Left ventricle myocardium inferior (tissue), 1 donor: ENCODE results near the gene HS3ST6. TPM values are rescaled to one million over a fixed set of nuclear protein-coding genes. Genes with fewer than 3 reads are reported as not detected.

Experiments
- DNase-seq: peaks from one replicate; pipeline ENCODE4 v3.0.0-alpha.2; 2020
- H3K27ac ChIP-seq: fragments of 200-600 bp; replicated peaks from 2 replicates; pipeline ENCODE4 v1.8.0; 2021
- H3K27me3 ChIP-seq: fragments of 200-600 bp; 2 replicates; pipeline ENCODE4 v1.8.0; 2021; ENCODE audit warnings: low read depth
- H3K36me3 ChIP-seq: fragments of 200-600 bp; 2 replicates; pipeline ENCODE4 v1.8.0; 2021
- H3K4me1 ChIP-seq: fragments of 200-600 bp; 2 replicates; pipeline ENCODE4 v1.8.0; 2021
- H3K4me3 ChIP-seq: fragments of 200-600 bp; 2 replicates; pipeline ENCODE4 v1.8.0; 2021; ENCODE audit warnings: mild to moderate bottlenecking, moderate library complexity
- H3K9me3 ChIP-seq: fragments of 200-600 bp; replicated peaks from 2 replicates; pipeline ENCODE4 v1.8.0; 2021
- CTCF ChIP-seq: fragments of 200-600 bp; IDR thresholded peaks from 2 replicates; pipeline ENCODE4 v1.8.0; 2021; ENCODE audit warnings: antibody characterized with exemption, mild to moderate bottlenecking, borderline replicate concordance
- intact Hi-C: fragments of 100-400 bp; cut with micrococcal nuclease; formaldehyde crosslinking; loops from one replicate; pipeline ENCODE4 v1.11.0; 2022
- total RNA-seq: library from RNA; stranded (reverse); fragmentation: NEBNext Ultra II Directional; extraction: Animal tissue kit (Norgen Biotek cat#: 25700); gene quantifications from one replicate; pipeline ENCODE4 v1.2.1, GENCODE V29; 2021
- donor health status: DM: no; HTN: yes; CAD: no; lungs with severe emphysema.

HS3ST6 gene
- total RNA-seq, 1 donor from 2014 or later: not detected

- no peak for TF ChIP-seq CTCF
- no peaks in the 10 kb centered on the region for H3K4me1 ChIP-seq
- no peak for DNase-seq
- no peak overlapping the region for H3K4me3 ChIP-seq
- no peaks in the 10 kb centered on the region for H3K36me3 ChIP-seq
- H3K9me3 ChIP-seq: no peaks in the 10 kb centered on the region
- intact Hi-C loops: no loop called here
- peaks cover 94% of the 10 kb centered on the region for H3K27me3 ChIP-seq
- no peak overlapping the region for H3K27ac ChIP-seq
Observed at GRCh38 chr16:1906846-1907165, 11.4 kb downstream of the HS3ST6 start.

- no peak overlapping the region for H3K4me3 ChIP-seq
- no peaks in the 10 kb centered on the region for H3K4me1 ChIP-seq
- no peak for TF ChIP-seq CTCF
- no peaks in the 10 kb centered on the region for H3K9me3 ChIP-seq
- intact Hi-C loops: no loop called here
- H3K27me3 ChIP-seq: peaks cover 92% of the 10 kb centered on the region
- H3K27ac ChIP-seq: no peak overlapping the region
- no peaks in the 10 kb centered on the region for H3K36me3 ChIP-seq
- DNase-seq: no peak
Observed at GRCh38 chr16:1906055-1906845, 12.0 kb downstream of the HS3ST6 start.

- H3K27ac ChIP-seq: no peak overlapping the region
Observed at GRCh38 chr16:1903845-1904840, 14.1 kb downstream of the HS3ST6 start.

DNA sequence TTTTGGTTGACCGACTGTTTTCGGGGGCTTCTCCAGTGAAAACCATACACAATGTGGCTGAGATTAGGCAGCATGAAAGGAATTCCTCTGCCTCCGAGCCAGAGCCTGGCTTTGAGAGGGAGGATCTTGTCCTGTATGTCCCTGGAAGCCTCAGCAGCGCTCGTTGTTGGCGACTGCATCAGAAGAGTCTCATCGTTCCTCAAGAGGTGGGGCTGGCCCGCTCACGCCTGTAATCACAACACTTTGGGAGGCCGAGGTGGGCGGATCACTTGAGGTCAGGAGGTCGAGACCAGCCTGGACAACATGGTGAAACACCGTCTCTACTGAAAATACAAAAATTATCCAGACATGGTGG lies 15.0 kb downstream of the HS3ST6 start:
- Histone ChIP-seq H3K27me3 (peaks cover 91% of the 10 kb centered on the region), H3K36me3 (no peaks in the 10 kb centered on the region), H3K4me3 (no peak overlapping the region), H3K9me3 (no peaks in the 10 kb centered on the region), H3K27ac (no peak overlapping the region), H3K4me1 (no peaks in the 10 kb centered on the region)
- TF ChIP-seq CTCF: no peak
- DNase-seq: no peak
- intact Hi-C loops: no loop called here

More at GRCh38 chr16:1903845-1904840, 14.1 kb downstream of the HS3ST6 start:
- TF ChIP-seq CTCF: no peak
- no peaks in the 10 kb centered on the region for H3K4me1 ChIP-seq
- DNase-seq: no peak
- intact Hi-C loops: no loop called here
- no peaks in the 10 kb centered on the region for H3K9me3 ChIP-seq
- H3K4me3 ChIP-seq: no peak overlapping the region
- H3K36me3 ChIP-seq: no peaks in the 10 kb centered on the region
- H3K27me3 ChIP-seq: peaks cover 97% of the 10 kb centered on the region

GRCh38 chr16:1902547-1903219 lies 15.5 kb downstream of the HS3ST6 start:
- Histone ChIP-seq H3K4me3 (no peak overlapping the region), H3K27ac (no peak overlapping the region), H3K27me3 (peaks cover 90% of the 10 kb centered on the region), H3K9me3 (no peaks in the 10 kb centered on the region), H3K4me1 (no peaks in the 10 kb centered on the region), H3K36me3 (no peaks in the 10 kb centered on the region)
- TF ChIP-seq CTCF: no peak
- DNase-seq: no peak
- intact Hi-C loops: no loop called here
